ENCODE measurements around the gene PLIN5.

- no peak for TF ChIP-seq CTCF (IDR thresholded peaks at IDR 0.05)
- TF ChIP-seq POLR2A (IDR thresholded peaks at IDR 0.05), result no peak
- TF ChIP-seq POLR2AphosphoS5 (IDR thresholded peaks at IDR 0.05), result no peak
Observed at GRCh38 chr19:4533334-4533733, 1.7 kb downstream of the PLIN5 start.

Data from breast epithelium (tissue), 3 donors.